Body of pancreas (tissue), 4 donors: Measurements from ENCODE around the gene KTN1.

ENCODE experiments used
- POLR2A ChIP-seq, 3 donors: fragments of 450-650 bp; IDR thresholded peaks; one replicate each; pipeline ENCODE4 v1.6.1; 2016; ENCODE audit warnings: antibody characterized with exemption in 3 of 3, mild to moderate bottlenecking in 2 of 3
- TF ChIP-seq, protein P1 (sequence below), 7 experiments: fragments of 450-650 bp in 4 of 7; fragments of 200-600 bp in 3 of 7; sonication (generic) in 3 of 7; IDR thresholded peaks; one replicate each; pipeline ENCODE4 v1.5.1; 2016 to 2019; ENCODE audit warnings: antibody characterized with exemption in 7 of 7

DNA sequence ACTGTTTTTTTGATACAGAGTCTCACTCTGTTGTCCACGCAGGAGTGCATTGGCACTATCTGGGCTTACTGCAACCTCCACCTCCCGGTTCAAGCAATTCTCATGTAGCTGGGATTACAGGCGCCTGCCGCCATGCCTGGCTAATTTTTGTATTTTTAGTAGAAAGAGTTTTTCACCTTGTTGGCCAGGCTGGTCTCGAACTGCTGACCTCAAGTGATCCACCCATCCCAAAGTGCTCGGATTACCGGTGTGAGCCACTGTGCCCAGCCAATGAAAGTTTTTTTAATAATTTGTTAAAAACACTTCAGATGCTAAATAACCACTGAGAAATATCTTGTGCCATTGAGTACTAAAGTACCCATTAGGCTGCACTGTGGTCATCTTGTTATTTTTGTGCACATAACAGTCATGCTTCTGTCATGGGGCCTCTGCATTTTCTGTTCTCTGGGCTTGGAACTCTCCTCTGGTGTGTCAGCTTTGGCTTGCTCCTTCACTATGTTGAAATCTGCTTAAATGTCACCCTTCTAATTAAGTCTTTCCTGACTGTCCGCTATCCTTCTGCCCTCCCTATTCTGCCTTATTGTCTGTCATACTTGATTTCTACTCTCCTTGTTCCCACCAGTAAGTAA, 105.1 kb downstream of the KTN1 start:
- TF ChIP-seq POLR2A (IDR thresholded peaks at IDR 0.05): no peak
- TF ChIP-seq, protein P1, sequence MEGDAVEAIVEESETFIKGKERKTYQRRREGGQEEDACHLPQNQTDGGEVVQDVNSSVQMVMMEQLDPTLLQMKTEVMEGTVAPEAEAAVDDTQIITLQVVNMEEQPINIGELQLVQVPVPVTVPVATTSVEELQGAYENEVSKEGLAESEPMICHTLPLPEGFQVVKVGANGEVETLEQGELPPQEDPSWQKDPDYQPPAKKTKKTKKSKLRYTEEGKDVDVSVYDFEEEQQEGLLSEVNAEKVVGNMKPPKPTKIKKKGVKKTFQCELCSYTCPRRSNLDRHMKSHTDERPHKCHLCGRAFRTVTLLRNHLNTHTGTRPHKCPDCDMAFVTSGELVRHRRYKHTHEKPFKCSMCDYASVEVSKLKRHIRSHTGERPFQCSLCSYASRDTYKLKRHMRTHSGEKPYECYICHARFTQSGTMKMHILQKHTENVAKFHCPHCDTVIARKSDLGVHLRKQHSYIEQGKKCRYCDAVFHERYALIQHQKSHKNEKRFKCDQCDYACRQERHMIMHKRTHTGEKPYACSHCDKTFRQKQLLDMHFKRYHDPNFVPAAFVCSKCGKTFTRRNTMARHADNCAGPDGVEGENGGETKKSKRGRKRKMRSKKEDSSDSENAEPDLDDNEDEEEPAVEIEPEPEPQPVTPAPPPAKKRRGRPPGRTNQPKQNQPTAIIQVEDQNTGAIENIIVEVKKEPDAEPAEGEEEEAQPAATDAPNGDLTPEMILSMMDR (IDR thresholded peaks at IDR 0.05): no peak
